HUES48 (cell line): ENCODE measurements around the gene PIK3R3.

ENCODE experiments used
- H3K27ac ChIP-seq: one replicate; pipeline ENCODE4 v1.7.0; 2013; ENCODE audit warnings: low read depth, low read length, inconsistent platforms
- H3K27me3 ChIP-seq: 2 replicates; pipeline ENCODE4 v1.6.1; 2013; ENCODE audit warnings: mild to moderate bottlenecking, low read length; ENCODE audit not compliant: control insufficient read depth, insufficient read depth
- H3K36me3 ChIP-seq: 2 replicates; pipeline ENCODE4 v1.6.1; 2013; ENCODE audit warnings: low read length; ENCODE audit not compliant: control insufficient read depth, insufficient read depth
- H3K4me1 ChIP-seq: 2 replicates; pipeline ENCODE4 v1.6.1; 2013; ENCODE audit warnings: mild to moderate bottlenecking, low read length; ENCODE audit not compliant: control insufficient read depth, insufficient read depth
- H3K4me3 ChIP-seq: 2 replicates; pipeline ENCODE4 v1.5.1; 2013; ENCODE audit warnings: mild to moderate bottlenecking, low read depth, low read length
- H3K9ac ChIP-seq: 2 replicates; pipeline ENCODE4 v1.6.1; 2013; ENCODE audit warnings: mild to moderate bottlenecking, low read depth, low read length, moderate library complexity
- H3K9me3 ChIP-seq: 2 replicates; pipeline ENCODE4 v1.6.1; 2013; ENCODE audit warnings: low read length; ENCODE audit not compliant: control insufficient read depth, insufficient read depth

The PIK3R3 gene

DNA sequence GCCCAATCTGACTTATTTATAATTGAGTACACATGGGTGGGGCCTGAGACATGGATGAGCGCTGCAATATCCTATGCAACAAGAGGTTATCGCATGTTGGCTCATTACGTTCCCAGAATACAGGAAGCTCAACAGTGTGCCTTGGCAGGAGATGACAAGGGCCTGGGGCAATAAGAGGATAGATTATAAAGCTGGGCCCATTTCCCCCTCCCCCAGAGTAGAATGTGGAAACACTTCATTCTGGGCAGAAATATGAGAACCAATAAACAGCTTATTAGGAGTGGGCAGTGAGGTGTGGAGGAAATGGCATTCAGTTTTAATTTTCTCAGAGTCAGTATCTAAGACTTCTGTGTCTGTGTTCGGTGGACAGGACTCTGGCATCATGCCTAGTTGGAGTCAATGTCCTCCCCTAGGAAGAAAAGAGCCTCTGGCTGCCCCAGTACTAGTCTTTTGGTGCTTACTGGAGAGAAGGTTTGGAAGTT lies 92.8 kb downstream of the PIK3R3 start:
- Histone ChIP-seq H3K4me3 (no peak overlapping the region), H3K27ac (no peak overlapping the region), H3K27me3 (peaks cover 3% of the 10 kb centered on the region; the same call in 1 of the 2 replicates), H3K9ac (no peak overlapping the region), H3K9me3 (no peaks in the 10 kb centered on the region), H3K36me3 (peaks cover 24% of the 10 kb centered on the region), H3K4me1 (peaks cover 12% of the 10 kb centered on the region)

DNA sequence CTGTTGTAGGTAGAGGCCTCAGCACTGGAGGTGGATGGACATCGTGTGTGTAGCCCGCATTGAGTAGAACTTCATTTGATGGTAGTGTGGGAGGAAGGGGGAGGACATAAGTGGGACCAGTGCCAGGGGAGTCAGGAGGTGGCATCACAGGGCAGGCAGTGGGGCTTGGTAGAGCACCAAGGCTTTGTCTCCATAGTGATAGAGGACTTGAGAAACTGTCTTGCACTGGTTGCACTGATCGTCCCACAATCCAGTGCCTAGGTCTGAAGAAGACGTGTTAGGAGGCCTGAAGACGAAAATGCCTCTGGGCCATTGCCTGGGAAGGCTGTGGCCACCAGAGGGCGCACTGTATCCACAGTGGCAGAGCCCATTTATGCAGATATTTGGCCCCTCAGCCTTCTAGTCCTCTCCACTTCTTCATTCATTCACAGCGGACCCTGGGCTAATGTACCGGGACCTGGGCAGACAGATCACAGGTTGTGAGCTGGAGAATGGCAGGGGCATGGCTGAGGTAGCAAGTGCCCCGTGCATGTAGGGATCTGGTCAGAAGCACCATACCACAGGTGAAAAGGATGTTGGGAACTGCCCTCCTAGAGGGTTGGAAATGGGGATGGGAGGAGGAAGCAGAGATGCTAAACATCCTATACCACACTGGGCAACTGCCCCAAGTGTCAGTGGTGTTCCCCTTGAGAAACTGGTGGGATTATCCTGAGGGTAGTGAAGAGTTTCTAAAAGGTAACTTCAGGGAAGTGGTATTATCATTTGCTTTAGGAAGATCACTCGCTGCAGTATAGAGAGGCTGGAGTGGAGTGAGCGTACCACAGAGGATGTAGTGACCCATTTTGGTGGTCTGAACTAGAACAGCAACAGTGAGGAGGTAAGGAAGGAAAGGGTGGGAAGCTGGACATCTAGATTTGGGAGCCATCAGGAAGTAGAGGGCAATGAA lies 95.3 kb downstream of the PIK3R3 start:
- no peak overlapping the region for H3K27ac ChIP-seq

DNA sequence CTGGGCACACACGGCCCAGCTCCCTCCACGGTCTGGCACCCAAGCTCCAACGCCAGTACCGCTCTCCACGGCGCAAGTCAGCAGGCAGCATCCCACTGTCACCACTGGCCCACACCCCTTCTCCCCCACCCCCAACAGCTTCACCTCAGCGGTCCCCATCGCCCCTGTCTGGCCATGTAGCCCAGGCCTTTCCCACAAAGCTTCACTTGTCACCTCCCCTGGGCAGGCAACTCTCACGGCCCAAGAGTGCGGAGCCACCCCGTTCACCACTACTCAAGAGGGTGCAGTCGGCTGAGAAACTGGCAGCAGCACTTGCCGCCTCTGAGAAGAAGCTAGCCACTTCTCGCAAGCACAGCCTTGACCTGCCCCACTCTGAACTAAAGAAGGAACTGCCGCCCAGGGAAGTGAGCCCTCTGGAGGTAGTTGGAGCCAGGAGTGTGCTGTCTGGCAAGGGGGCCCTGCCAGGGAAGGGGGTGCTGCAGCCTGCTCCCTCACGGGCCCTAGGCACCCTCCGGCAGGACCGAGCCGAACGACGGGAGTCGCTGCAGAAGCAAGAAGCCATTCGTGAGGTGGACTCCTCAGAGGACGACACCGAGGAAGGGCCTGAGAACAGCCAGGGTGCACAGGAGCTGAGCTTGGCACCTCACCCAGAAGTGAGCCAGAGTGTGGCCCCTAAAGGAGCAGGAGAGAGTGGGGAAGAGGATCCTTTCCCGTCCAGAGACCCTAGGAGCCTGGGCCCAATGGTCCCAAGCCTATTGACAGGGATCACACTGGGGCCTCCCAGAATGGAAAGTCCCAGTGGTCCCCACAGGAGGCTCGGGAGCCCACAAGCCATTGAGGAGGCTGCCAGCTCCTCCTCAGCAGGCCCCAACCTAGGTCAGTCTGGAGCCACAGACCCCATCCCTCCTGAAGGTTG lies 97.6 kb downstream of the PIK3R3 start:
- Histone ChIP-seq H3K27me3 (no peaks in the 10 kb centered on the region), H3K9ac (no peak overlapping the region), H3K9me3 (no peaks in the 10 kb centered on the region), H3K36me3 (peaks cover 50% of the 10 kb centered on the region), H3K27ac (no peak overlapping the region), H3K4me3 (no peak overlapping the region), H3K4me1 (no peaks in the 10 kb centered on the region; the same call in 1 of the 2 replicates)

More for the DNA sequence above, 95.3 kb downstream of the PIK3R3 start:
- Histone ChIP-seq H3K9me3 (no peaks in the 10 kb centered on the region), H3K4me1 (no peaks in the 10 kb centered on the region; the same call in 1 of the 2 replicates), H3K27me3 (no peaks in the 10 kb centered on the region), H3K4me3 (no peak overlapping the region), H3K36me3 (peaks cover 30% of the 10 kb centered on the region), H3K9ac (no peak overlapping the region)

DNA sequence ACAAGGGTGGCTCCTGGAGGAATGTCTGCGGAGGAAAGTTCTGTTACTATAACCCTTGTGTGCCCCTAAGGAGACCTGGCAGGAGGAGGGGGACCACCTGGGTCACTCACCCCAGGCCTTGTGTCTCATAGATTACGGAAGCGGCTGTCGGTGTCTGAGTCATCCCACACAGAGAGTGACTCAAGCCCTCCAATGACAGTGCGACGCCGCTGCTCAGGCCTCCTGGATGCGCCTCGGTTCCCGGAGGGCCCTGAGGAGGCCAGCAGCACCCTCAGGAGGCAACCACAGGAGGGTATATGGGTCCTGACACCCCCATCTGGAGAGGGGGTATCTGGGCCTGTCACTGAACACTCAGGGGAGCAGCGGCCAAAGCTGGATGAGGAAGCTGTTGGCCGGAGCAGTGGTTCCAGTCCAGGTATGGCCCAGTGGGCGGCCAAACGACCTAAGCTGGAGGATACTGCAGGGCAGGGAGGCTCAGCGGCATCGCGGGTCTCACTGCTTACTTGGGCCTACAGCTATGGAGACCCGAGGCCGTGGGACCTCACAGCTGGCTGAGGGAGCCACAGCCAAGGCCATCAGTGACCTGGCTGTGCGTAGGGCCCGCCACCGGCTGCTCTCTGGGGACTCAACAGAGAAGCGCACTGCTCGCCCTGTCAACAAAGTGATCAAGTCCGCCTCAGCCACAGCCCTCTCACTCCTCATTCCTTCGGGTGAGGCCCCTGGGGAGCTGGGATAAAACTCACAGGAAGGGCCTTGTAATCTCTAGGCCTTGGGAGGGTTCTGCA lies 101.4 kb downstream of the PIK3R3 start:
- no peak overlapping the region for H3K9ac ChIP-seq
- no peak overlapping the region for H3K27ac ChIP-seq
- peaks cover 71% of the 10 kb centered on the region for H3K36me3 ChIP-seq
- H3K9me3 ChIP-seq: no peaks in the 10 kb centered on the region
- H3K4me3 ChIP-seq: no peak overlapping the region
- no peaks in the 10 kb centered on the region for H3K27me3 ChIP-seq
- no peaks in the 10 kb centered on the region for H3K4me1 ChIP-seq

DNA sequence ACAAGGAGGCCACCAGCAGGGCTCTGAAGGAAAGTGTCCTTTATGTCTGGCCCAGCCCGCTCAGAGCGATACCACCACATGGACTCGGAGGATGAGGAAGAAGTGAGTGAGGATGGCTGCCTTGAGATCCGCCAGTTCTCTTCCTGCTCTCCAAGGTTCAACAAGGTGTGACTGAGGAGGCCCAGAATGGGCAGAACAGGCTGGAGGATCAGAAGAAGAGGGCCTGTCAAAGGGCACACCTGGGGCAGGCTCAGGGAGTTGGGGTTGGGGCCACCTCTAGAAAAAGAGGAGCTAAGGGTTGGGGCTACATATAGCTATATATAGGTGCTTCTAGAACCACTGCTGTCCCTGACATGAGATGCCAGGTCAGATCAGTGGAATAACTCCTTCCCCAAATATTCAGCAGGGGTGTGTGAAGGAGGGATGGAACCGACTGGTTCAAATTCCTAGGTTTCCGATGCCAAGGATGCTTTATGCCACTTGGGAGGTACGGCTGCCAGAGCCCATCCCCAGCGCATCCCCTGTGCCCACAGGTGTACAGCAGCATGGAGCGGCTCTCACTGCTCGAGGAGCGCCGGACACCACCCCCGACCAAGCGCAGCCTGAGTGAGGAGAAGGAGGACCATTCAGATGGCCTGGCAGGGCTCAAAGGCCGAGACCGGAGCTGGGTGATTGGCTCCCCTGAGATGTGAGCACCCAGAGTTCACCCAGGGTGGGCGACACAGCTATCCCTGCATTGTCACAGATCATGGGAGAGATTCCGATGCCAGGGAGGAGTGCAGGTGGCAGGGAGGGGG lies 102.2 kb downstream of the PIK3R3 start:
- Histone ChIP-seq H3K36me3 (peaks cover 67% of the 10 kb centered on the region), H3K27me3 (no peaks in the 10 kb centered on the region), H3K4me3 (no peak overlapping the region), H3K27ac (no peak overlapping the region), H3K9me3 (no peaks in the 10 kb centered on the region), H3K9ac (no peak overlapping the region), H3K4me1 (no peaks in the 10 kb centered on the region)

DNA sequence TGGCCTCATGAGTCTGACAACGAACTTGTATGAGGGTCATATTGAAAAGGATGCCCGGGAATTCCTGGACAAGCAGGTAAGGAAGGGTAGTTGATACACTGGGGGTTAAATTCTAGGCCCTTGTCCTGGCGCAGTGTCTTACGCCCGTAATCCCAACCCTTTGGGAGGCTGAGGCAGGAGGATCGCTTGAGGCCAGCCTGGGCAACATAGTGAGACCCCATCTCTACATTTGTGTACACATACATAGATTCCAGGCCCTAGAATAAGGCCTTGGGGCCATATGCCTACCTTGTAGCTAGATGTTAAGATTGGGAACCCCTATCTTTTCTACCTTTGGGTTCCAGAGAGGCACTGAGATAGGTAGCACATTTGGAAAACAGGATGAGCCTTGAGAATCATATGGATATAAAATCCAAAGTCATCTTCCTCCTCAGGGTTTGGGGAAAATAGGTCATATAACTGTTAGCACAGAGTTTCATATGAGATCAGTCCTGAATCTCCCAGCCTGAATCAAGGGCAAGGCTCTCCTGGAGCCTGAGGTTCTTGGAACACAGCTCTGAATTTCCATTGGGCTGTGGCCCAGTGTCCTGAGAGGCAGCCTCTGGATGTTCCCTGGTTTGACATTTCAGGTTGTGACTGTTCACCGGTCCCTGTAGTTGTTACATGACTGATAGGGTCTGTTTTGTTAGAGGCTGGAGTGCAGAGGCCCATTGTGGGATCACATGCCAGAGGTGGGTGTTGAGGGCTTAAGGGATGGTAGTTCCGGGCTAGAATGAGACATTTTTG lies 104.4 kb downstream of the PIK3R3 start:
- Histone ChIP-seq H3K27me3 (no peaks in the 10 kb centered on the region), H3K27ac (no peak overlapping the region), H3K4me3 (no peak overlapping the region), H3K4me1 (no peaks in the 10 kb centered on the region), H3K9me3 (no peaks in the 10 kb centered on the region), H3K36me3 (peaks cover 70% of the 10 kb centered on the region), H3K9ac (no peak overlapping the region)

DNA sequence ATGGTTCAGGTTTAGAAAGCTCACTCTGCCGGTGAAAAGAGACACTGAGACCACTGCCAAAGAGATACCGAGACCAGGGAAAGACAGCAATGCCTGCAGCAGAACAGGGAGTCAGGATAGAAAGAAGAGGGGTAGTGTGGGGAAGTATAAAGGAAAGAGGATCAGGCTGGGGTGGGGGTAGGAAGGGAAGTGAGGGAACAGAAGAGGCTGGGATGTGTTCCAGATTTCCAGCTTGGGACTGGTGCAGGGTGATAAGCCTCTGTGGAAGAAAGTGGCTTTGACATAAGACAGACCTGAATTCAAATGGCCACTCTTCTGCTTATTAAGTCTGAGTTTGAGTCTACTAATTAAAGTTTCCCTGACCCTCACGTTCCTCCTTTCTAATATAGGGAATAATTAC lies 105.9 kb downstream of the PIK3R3 start:
- Histone ChIP-seq H3K9me3 (no peaks in the 10 kb centered on the region), H3K27me3 (no peaks in the 10 kb centered on the region)

DNA sequence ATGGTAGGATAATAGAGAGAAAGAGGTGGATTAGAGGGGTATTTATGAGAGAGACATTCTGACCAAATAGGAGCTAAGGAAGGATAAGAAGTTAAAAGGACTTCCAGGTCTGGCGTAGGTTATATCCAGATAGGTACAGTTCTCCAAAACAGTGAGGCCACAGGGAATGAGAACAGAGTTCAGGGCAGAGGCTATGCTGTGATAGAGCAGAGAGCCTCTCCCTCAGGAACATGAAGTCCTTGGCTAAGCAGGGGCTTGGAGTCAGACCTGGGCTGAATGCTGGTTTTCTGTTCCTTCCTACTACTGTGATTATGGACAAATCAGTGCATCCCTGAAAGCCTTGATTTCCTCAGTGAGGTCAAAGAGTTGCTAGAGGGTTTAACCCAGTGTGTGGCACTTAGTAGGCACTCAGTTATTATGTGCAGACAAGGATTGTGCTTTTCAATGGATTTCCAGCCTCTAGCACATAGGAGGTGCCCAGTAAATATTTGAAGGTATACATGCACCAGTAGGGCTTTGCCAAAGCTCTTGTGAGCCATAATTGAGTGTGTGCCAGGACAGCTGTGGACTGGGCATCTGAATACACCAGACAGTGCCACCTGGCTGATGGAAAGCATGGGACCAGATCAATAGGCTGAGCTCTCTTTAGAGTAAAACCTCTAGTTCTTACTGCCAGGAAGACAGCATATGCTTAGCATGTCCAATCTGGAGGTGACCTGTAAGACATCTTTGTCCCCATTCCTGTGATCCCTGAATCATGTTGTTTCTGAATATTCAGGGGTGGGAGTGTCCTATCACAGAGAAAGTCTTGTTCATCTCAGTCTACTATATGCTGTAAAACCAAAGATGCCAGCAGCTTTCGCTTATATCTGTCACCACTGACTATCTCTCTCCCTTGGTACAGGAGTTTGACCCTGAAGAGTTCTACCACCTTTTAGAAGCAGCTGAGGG lies 111.1 kb downstream of the PIK3R3 start:
- H3K4me1 ChIP-seq: 0 out of 2 replicates have a peak, but pooled peaks cover 3% of the 10 kb centered on the region
- no peak overlapping the region for H3K9ac ChIP-seq
- H3K4me3 ChIP-seq: no peak overlapping the region
- H3K27ac ChIP-seq: no peak overlapping the region
- no peaks in the 10 kb centered on the region for H3K27me3 ChIP-seq
- H3K36me3 ChIP-seq: peaks cover 37% of the 10 kb centered on the region
- H3K9me3 ChIP-seq: no peaks in the 10 kb centered on the region

More for the DNA sequence above, 105.9 kb downstream of the PIK3R3 start:
- H3K27ac ChIP-seq: no peak overlapping the region
- peaks cover 72% of the 10 kb centered on the region for H3K36me3 ChIP-seq
- H3K4me3 ChIP-seq: no peak overlapping the region
- no peaks in the 10 kb centered on the region for H3K4me1 ChIP-seq
- H3K9ac ChIP-seq: no peak overlapping the region

DNA sequence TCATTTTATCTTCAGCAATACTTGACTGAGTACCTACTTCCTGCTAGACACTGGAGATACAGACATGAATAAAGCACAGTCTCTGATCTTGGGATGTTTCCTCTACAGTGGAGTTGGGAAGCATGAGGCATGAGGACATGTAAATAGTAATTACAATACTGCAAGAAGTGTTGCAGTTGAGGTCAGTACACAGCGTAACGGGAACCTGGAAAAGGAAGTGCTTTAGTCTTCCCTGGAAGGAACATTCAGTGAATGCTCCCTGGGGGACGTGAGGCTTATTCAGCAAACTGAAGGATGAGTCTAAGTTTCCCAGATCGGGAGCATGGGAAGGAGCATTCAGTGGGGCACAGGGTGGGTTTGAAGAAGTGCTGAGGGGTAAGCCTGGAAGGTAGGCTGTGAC lies 112.4 kb downstream of the PIK3R3 start:
- 0 out of 2 replicates have a peak, but pooled peaks cover 3% of the 10 kb centered on the region for H3K4me1 ChIP-seq
- no peak overlapping the region for H3K4me3 ChIP-seq
- peaks cover 34% of the 10 kb centered on the region for H3K36me3 ChIP-seq
- H3K9ac ChIP-seq: no peak overlapping the region
- H3K9me3 ChIP-seq: no peaks in the 10 kb centered on the region
- H3K27ac ChIP-seq: no peak overlapping the region
- no peaks in the 10 kb centered on the region for H3K27me3 ChIP-seq
